HepG2 (cell line): ENCODE results near the gene COQ4. TPM values are rescaled to one million over a fixed set of nuclear protein-coding genes. Genes with fewer than 3 reads are reported as not detected.
A peak's percentile ranks its signal among the peaks of the same experiment; 100 is the strongest.
"Not testable (repeated sequence)": the region's sequence is repeated elsewhere in the genome, so short reads cannot be mapped to it uniquely, and the experiment has no call there.

Experiments
- ATAC-seq: fragments of 200-7000 bp; cut with Tn5 transposase; 3 replicates; pipeline ENCODE4 v1.9.1; 2020; ENCODE audit warnings: mild to moderate bottlenecking, moderate library complexity
- BruUV-seq: library from RNA; stranded (reverse); fragments of 400-500 nt; replicated peaks from 2 replicates; lab custom pipeline; 2021; lab: Mats Ljungman, UMichigan
- CTCF ChIA-PET: fragments of 300-600 bp; formaldehyde crosslinking; extraction: SDS; loops from one replicate; lab custom pipeline; 2021; ENCODE audit warnings: low total read pairs, inconsistent platforms, low intra/inter-chr PET ratio; lab: Yijun Ruan, JAX
- POLR2A ChIA-PET: fragments of 350-600 bp; sonication (Branson Sonifier 250); formaldehyde crosslinking; loops from one replicate; lab custom pipeline; 2020; ENCODE audit warnings: antibody characterized with exemption, inconsistent platforms; lab: Yijun Ruan, JAX
- DNase-seq: peaks from one replicate; pipeline ENCODE4 v3.0.0-alpha.2; 2015; ENCODE audit warnings: low spot score
- FAIRE-seq: peaks from 3 replicates; lab custom pipeline; 2011; peaks lifted over from hg19 to GRCh38; lab: Jason Lieb, UNC
- H2AFZ ChIP-seq: one replicate; pipeline ENCODE4 v1.6.1; 2011; ENCODE audit warnings: low read length, inconsistent platforms
- H3K27ac ChIP-seq: fragments of 300-600 bp; 3 replicates; pipeline ENCODE4 v1.8.0; 2011; ENCODE audit warnings: mixed run types, mild to moderate bottlenecking, mixed read lengths, low read length, inconsistent platforms; ENCODE audit not compliant: insufficient read depth; ENCODE audit errors: extremely low read length
- H3K27me3 ChIP-seq, 2 experiments: fragments of 200-600 bp in 1 of 2; 2 replicates in 1 of 2; 3 replicates in 1 of 2; pipeline versions ENCODE4 v1.6.0 to v1.8.0; 2011; ENCODE audit warnings: low read length in 2 of 2, mild to moderate bottlenecking in 2 of 2, moderate library complexity in 2 of 2, inconsistent platforms in 1 of 2; ENCODE audit not compliant: insufficient read depth in 2 of 2, control insufficient read depth in 1 of 2
- H3K36me3 ChIP-seq, 2 experiments: fragments of 200-600 bp in 1 of 2; replicated peaks in 1 of 2; 2 replicates in 1 of 2; 3 replicates in 1 of 2; pipeline versions ENCODE4 v1.5.1 to v1.8.0; 2011; ENCODE audit warnings: low read length in 2 of 2, inconsistent platforms in 1 of 2; ENCODE audit not compliant: insufficient read depth in 2 of 2, control insufficient read depth in 1 of 2
- H3K4me1 ChIP-seq: 2 replicates; pipeline ENCODE4 v1.5.1; 2012; ENCODE audit warnings: low read length, inconsistent platforms; ENCODE audit not compliant: insufficient read depth
- H3K4me2 ChIP-seq: 2 replicates; pipeline ENCODE4 v1.6.0; 2011; ENCODE audit warnings: low read depth, low read length, inconsistent platforms
- H3K4me3 ChIP-seq, 3 experiments: fragments of 200-600 bp in 1 of 3; sonication (generic), shearing (Covaris generic) in 1 of 3; replicated peaks in 1 of 3; 2 replicates each; pipeline ENCODE4 v1.5.1; 2011 to 2016; ENCODE audit warnings: low read length in 3 of 3, inconsistent platforms in 2 of 3, low read depth in 2 of 3, mild to moderate bottlenecking in 2 of 3, control low read depth in 1 of 3, mixed read lengths in 1 of 3; ENCODE audit not compliant: insufficient read depth in 1 of 3
- H3K79me2 ChIP-seq: one replicate; pipeline ENCODE4 v1.6.1; 2011; ENCODE audit warnings: low read length, inconsistent platforms; ENCODE audit not compliant: insufficient read depth
- H3K9ac ChIP-seq: 2 replicates; pipeline ENCODE4 v1.6.0; 2011; ENCODE audit warnings: mild to moderate bottlenecking, low read depth, low read length, inconsistent platforms; ENCODE audit not compliant: insufficient read depth
- H3K9me3 ChIP-seq: 2 replicates; pipeline ENCODE4 v1.5.1; 2012; ENCODE audit warnings: mild to moderate bottlenecking, low read length
- H4K20me1 ChIP-seq: 2 replicates; pipeline ENCODE4 v1.6.0; 2011; ENCODE audit warnings: inconsistent platforms, mild to moderate bottlenecking, low read length, moderate library complexity; ENCODE audit not compliant: insufficient read depth
- GLI4 ChIP-seq: sonication (generic); formaldehyde crosslinking; IDR thresholded peaks from 2 replicates; pipeline ENCODE4 v1.5.1; 2020; ENCODE audit warnings: missing genetic modification reagents, mild to moderate bottlenecking, moderate library complexity, borderline replicate concordance
- HOXA5 ChIP-seq: sonication (generic); formaldehyde crosslinking; IDR thresholded peaks from 2 replicates; pipeline ENCODE4 v1.4.0; 2020; ENCODE audit warnings: missing genetic modification reagents
- KAT8 ChIP-seq: IDR thresholded peaks from 2 replicates; pipeline ENCODE4 v1.6.1; 2016; ENCODE audit warnings: missing genetic modification reagents, missing compliant biosample characterization
- MYC ChIP-seq: sonication (generic); formaldehyde crosslinking; IDR thresholded peaks from 2 replicates; pipeline ENCODE4 v1.9.0; 2021; ENCODE audit warnings: missing genetic modification reagents, borderline replicate concordance
- PHF21A ChIP-seq: sonication (generic); formaldehyde crosslinking; IDR thresholded peaks from 2 replicates; pipeline ENCODE4 v1.5.0; 2020; ENCODE audit warnings: mild to moderate bottlenecking, missing genetic modification reagents
- ZNF234 ChIP-seq: sonication (generic); formaldehyde crosslinking; conservative IDR thresholded peaks from 2 replicates; pipeline ENCODE4 v1.5.1; 2020; ENCODE audit warnings: mild to moderate bottlenecking, missing genetic modification reagents
- ZNF451 ChIP-seq: sonication (generic); formaldehyde crosslinking; IDR thresholded peaks from 2 replicates; pipeline ENCODE4 v1.5.0; 2020; ENCODE audit warnings: mild to moderate bottlenecking, missing genetic modification reagents
- ZNF468 ChIP-seq: sonication (generic); formaldehyde crosslinking; IDR thresholded peaks from 2 replicates; pipeline ENCODE4 v1.8.0; 2022; ENCODE audit warnings: mild to moderate bottlenecking, moderate library complexity, missing genetic modification reagents
- ZNF687 ChIP-seq: sonication (generic); formaldehyde crosslinking; IDR thresholded peaks from 2 replicates; pipeline ENCODE4 v1.5.1; 2020; ENCODE audit warnings: mild to moderate bottlenecking, missing genetic modification reagents, moderate library complexity
- ZNF691 ChIP-seq: sonication (generic); formaldehyde crosslinking; IDR thresholded peaks from 2 replicates; pipeline ENCODE4 v1.4.0; 2020; ENCODE audit warnings: missing genetic modification reagents, low read depth, mild to moderate bottlenecking, borderline replicate concordance
- WGBS: methylation state at CpG from one replicate; pipeline ENCODE4 v1.1.6; 2017; ENCODE audit warnings: low lambda C conversion rate; 5-methylcytosine and 5-hydroxymethylcytosine counted together
- in situ Hi-C: cut with HindIII; loops from 2 replicates; pipeline ENCODE4 v1.10.0; 2017; ENCODE audit warnings: low pct_unique_long_range_greater_than_20kb; ENCODE audit not compliant: extremely low pct_ligation_motif_present
- intact Hi-C: fragments of 100-400 bp; cut with micrococcal nuclease; formaldehyde crosslinking; loops from one replicate; pipeline ENCODE4 v1.10.0; 2022; ENCODE audit not compliant: unreplicated experiment
- polyA plus RNA-seq, 8 experiments: library from polyadenylated mRNA; depleted of rRNA in 3 of 8; stranded (reverse) in 7 of 8; unstranded in 1 of 8; fragments of >200 nt; fragmentation: Illumina TruSeq in 4 of 8; extraction: Trizol in 4 of 8; gene quantifications; 2 replicates each; pipeline versions ENCODE4 v1.2.1 to v1.2.3, GENCODE V29; 2011 to 2016; ENCODE audit warnings: low read depth in 4 of 8, missing spikeins in 1 of 8, mixed read lengths in 1 of 8; ENCODE audit not compliant: insufficient read depth in 1 of 8
- total RNA-seq, 5 experiments: library from RNA; depleted of rRNA; stranded (reverse); fragments of >200 nt; fragmentation: Illumina TruSeq; extraction: Trizol; gene quantifications; 2 replicates each; pipeline ENCODE4 v1.2.3, GENCODE V29; 2016; ENCODE audit warnings: low read depth in 1 of 5
- TF ChIP-seq, protein P1 (sequence below): sonication (generic); formaldehyde crosslinking; IDR thresholded peaks from 2 replicates; pipeline ENCODE4 v1.8.1; 2023; ENCODE audit warnings: missing genetic modification reagents, mild to moderate bottlenecking, borderline replicate concordance

Gene COQ4
- total and polyA plus RNA-seq, 2 of the 13 experiments (the other 11 are each of a cell fraction or from before 2014, with no cell fraction given): 26.1 to 36.0 TPM

DNA sequence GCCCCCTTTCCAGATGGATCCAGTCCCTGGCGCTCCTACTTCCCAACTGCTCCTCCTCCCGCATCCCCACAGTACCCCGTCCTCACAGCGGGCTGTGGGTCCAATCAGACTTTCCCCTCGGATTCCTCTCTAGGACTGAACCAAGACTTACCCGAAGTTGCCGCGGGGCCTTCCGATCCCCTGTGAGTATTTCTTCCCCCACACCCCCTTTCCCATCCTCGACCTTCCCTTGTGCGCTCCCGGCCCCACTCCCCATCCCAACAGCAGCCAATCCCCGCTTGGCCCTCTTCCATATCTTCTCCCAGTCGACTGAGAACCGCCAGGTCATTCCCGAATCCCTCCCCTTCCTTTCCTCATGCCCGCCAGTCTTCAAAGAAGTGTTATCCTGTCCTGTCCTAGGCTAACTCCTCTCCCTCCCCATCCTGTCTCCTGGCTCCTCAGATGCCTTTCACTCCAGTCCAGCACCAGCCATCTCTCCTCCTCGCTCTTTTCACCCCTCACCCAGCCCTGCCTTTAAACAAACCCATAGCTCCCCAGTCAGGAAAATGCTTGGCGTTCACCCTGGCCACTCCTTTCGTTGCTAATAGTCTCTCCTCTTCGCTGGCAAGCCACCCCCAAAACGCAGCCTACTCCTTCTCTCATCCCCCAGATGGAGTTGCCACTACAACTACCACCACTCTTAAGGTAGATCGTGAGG lies 45.9 kb upstream of the COQ4 start (continued):
- TF ChIP-seq, protein P1, sequence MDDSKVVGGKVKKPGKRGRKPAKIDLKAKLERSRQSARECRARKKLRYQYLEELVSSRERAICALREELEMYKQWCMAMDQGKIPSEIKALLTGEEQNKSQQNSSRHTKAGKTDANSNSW: no peak
- TF ChIP-seq ZNF468 (no peak), ZNF234 (0 out of 2 replicates have a peak, but pooled peaks have one; percentile 39), MYC (CRISPR knock-in tag) (peak; percentile 7; the same call in 1 of the 2 replicates), HOXA5 (CRISPR knock-in tag) (no peak), ZNF691 (peak; percentile 52), GLI4 (CRISPR knock-in tag) (peak; percentile 49; the same call in 1 of the 2 replicates), ZNF687 (CRISPR knock-in tag) (peak; percentile 13; the same call in 1 of the 2 replicates), ZNF451 (CRISPR knock-in tag) (0 out of 2 replicates have a peak, but pooled peaks have one; percentile 17), PHF21A (0 out of 2 replicates have a peak, but pooled peaks have one; percentile 3), KAT8 (CRISPR knock-in tag) (no peak)

DNA sequence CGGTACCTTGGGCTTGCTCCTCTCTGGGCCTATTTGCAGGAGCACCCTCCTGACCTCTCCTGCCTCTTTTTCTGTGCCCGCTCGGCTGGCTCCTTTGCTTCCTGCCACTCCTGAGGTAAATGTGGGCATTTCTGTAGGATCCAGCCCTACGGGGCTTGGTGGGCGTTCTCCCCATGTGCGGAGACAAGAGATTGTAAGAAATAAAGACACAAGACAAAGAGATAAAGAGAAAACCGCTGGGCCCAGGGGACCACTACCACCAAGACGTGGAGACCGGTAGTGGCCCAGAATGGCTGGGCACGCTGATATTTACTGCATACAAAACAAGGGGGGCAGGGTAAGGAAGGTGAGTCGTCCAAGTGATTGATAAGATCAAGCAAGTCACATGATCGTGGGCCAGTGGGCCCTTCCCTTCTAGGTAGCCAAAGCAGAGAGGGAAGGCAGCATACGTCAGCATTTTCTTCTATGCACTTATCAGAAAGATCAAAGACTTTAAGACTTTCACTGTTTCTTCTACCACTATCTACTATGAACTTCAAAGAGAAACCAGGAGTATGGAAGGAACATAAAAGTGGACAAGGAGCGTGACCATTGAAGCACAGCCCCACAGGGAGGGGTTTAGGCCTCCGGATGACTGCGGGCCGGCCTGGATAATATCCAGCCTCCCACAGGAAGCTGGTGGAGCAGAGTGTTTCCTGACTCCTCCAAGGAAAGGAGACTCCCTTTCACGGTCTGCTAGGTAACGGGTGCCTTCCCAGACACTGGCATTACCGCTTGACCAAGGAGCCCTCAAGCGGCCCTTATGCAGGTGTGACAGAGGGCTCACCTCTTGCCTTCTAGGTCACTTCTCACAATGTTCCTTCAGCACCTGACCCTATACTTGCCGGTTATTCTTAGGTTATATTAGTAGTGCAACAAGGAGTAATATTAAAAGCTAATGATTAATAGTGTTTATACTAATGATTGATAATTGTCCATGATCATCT lies 43.3 kb upstream of the COQ4 start:
- 96% methylated on average over 22 of the region's 22 CpGs for WGBS
- in situ Hi-C loops, H3K4me2 ChIP-seq, H3K27me3 ChIP-seq, DNase-seq, H2AFZ ChIP-seq, H3K4me3 ChIP-seq, H3K27ac ChIP-seq, FAIRE-seq, BruUV-seq, H4K20me1 ChIP-seq, H3K9me3 ChIP-seq, POLR2A ChIA-PET, CTCF ChIA-PET, intact Hi-C loops, H3K36me3 ChIP-seq, H3K9ac ChIP-seq, ATAC-seq: not testable (repeated sequence)
- H3K79me2 ChIP-seq: peaks cover 17% of the 10 kb centered on the region
- H3K4me1 ChIP-seq: peaks cover 17% of the 10 kb centered on the region
